ENCODE data around the gene FARS2.

- TF ChIP-seq CTCF (IDR thresholded peaks at IDR 0.05) = no peak
- TF ChIP-seq POLR2A (IDR thresholded peaks at IDR 0.05) = no peak
Observed at GRCh38 chr6:5781966-5782556, 520.7 kb downstream of the FARS2 start.

Measured in esophagus squamous epithelium (tissue), 4 donors.